ENCODE data around the gene GCDH.

Gene GCDH

DNA sequence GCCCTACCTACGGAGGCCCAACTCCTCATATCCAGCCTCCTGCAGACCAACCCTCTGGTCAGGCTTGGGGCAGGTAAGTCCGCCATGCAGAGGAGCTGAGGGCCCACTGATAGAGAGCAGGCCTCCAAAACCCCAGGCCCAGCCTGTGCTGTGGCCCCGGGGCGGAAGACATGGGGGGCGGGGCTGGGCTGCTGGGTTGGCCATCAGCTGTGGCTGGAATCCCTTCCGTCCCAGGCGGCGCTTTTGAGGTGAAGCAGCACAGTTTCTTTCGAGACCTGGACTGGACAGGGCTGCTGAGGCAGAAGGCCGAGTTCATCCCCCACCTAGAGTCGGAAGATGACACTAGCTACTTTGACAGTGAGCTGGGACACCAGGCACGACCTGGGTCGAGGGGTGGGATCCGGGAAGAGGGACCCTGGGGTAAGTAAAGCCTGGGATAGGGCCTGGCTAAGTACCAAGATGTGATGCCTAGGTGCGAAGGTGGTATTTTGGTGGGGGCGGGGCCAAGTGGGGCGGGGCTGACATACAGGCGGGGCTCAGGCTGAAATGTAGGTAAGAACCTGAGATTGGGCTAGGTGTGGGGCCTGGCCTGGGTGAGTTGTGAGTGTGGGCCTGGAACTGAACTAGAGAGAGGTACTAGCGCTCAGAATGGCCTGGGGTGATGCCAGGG lies 25.1 kb upstream of the GCDH start:
- no peak for DNase-seq (ENCODE audit: insufficient read length, low spot score)
- TF ChIP-seq POLR2A (IDR thresholded peaks at IDR 0.05; ENCODE audit: low read depth, low read length), result no peak
- no peak for FAIRE-seq

DNA sequence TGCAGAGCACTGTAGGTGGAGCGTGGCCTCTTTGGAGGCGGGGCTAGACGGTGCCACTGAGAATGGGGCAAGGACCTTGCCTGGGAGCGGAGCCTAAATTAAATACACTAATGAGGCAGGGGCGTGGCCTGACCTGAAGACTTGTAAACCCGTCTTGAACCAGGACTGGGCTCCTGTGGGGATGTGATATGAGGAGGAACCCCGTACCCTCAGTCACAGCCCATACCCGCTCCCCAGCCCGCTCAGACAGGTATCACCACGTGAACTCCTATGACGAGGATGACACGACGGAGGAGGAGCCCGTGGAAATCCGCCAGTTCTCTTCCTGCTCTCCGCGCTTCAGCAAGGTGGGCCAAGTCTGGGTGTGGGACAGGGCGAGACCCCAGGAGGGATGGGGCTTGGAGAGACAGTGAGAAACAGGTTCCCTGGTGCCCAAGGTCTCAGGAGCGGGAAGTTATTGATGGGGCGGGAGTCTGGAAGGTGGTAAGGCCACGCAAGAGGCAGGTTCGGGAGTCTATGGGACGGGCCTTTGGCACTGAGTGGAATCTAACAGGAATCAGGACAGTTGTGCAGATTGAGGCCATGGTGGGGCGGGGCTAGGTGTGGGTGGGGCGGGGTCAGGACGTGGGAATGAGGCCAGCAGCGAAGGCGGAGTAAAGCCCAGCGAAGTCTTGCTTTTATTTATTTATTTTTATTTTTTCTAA lies 24.4 kb upstream of the GCDH start:
- FAIRE-seq (no peak), DNase-seq (ENCODE audit: insufficient read length, low spot score) (no peak)
- no peak for TF ChIP-seq POLR2A (IDR thresholded peaks at IDR 0.05; ENCODE audit: low read depth, low read length)

DNA sequence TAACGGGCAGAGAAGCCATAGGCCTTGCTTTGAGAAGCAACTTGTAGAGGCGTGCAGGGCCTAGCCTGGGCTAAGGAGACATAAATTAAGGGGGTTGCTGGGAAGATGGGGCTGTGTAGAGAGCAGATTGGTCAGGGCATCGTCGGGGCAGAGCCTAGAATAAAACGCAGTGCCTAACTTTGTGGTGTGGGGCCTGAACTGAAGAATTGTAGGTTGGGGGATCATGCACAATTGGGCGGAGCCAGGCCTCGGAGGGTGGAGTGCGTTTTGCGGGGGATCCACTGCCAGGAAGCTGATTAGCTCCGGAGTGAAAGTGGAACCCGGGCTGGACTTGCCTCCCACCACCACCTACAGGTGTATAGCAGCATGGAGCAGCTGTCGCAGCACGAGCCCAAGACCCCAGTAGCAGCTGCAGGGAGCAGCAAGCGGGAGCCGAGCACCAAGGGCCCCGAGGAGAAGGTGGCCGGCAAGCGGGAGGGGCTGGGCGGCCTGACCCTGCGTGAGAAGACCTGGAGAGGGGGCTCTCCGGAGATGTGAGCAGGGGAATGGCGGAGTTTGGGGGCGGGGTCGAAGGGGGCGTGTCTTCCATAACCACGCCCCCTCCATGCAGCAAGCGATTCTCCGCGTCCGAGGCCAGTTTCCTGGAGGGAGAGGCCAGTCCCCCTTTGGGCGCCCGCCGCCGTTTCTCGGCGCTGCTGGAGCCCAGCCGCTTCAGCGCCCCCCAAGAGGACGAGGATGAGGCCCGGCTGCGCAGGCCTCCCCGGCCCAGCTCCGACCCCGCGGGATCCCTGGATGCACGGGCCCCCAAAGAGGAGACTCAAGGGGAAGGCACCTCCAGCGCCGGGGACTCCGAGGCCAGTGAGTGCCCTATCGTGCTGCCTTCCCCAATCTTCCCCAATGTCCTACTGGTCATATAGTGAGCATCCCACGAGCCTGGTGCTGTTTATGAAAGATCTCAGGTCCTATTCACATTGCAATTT lies 23.6 kb upstream of the GCDH start:
- DNase-seq (ENCODE audit: insufficient read length, low spot score), result peak; percentile 67
- TF ChIP-seq POLR2A (IDR thresholded peaks at IDR 0.05; ENCODE audit: low read depth, low read length), result no peak
- FAIRE-seq, result no peak

DNA sequence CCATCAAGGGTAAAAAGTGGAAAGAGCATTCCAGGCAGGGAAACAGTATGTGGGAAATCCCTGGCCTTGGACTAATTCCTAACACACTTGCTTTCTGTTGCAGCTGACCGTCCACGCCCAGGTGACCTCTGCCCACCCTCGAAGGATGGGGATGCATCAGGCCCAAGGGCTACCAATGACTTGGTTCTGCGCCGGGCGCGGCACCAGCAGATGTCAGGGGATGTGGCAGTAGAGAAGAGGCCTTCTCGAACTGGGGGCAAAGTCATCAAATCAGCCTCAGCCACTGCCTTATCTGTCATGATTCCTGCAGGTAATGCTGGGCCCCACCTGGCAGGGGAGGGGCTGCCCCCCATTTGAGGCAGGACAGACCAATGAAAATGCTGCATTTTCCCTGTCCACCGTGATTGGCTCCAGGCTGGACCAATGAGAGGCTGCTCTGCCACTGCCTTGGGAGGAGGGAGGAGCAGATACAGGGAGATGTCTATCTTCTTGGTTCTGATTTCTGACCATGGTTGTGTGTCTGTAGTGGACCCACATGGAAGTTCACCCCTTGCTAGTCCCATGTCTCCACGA lies 22.3 kb upstream of the GCDH start:
- FAIRE-seq (no peak), DNase-seq (ENCODE audit: insufficient read length, low spot score) (no peak)
- no peak for TF ChIP-seq POLR2A (IDR thresholded peaks at IDR 0.05; ENCODE audit: low read depth, low read length)

DNA sequence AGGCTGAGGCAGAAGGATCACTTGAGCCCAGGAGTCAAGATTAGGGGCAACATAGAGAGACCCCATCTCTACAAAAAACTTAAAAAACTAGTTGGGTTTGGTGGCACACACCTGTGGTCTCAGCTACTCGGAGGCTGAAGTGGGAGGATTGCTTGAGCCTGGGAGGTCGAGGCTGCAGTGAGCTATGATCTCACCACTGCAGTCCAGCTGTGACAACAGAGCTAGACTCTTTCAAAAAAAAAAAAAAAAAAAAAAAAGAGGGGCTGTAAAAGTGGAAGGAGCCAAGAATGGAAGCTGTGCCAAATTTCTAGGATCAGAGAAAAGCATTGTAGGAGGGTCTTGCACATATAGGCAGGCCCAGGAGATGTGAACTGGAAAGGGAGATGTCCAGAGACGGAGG lies 19.3 kb upstream of the GCDH start:
- TF ChIP-seq POLR2A (IDR thresholded peaks at IDR 0.05; ENCODE audit: low read depth, low read length), result no peak
- FAIRE-seq (no peak), DNase-seq (ENCODE audit: insufficient read length, low spot score) (no peak)

DNA sequence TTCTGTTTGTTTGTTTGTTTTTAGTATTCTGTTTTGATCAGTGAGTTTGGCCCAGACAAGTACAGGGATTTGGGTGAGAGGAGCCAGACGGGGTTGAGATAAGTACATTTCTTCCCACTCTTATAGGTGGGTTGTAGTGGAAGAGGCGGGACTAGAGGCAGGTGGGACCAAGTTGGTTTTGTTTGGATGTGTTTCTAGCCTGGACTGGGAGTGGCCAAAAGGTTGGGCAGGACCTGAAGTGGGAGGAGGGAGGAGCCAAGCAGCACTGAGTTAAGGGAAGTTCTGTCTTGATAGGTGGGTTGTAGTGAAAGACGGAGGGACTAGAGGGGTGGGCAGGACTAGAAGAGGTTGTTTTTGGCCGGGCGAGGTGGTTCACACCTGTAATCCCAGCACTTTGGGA lies 18.7 kb upstream of the GCDH start:
- DNase-seq (ENCODE audit: insufficient read length, low spot score) (no peak), FAIRE-seq (no peak)
- no peak for TF ChIP-seq POLR2A (IDR thresholded peaks at IDR 0.05; ENCODE audit: low read depth, low read length)

DNA sequence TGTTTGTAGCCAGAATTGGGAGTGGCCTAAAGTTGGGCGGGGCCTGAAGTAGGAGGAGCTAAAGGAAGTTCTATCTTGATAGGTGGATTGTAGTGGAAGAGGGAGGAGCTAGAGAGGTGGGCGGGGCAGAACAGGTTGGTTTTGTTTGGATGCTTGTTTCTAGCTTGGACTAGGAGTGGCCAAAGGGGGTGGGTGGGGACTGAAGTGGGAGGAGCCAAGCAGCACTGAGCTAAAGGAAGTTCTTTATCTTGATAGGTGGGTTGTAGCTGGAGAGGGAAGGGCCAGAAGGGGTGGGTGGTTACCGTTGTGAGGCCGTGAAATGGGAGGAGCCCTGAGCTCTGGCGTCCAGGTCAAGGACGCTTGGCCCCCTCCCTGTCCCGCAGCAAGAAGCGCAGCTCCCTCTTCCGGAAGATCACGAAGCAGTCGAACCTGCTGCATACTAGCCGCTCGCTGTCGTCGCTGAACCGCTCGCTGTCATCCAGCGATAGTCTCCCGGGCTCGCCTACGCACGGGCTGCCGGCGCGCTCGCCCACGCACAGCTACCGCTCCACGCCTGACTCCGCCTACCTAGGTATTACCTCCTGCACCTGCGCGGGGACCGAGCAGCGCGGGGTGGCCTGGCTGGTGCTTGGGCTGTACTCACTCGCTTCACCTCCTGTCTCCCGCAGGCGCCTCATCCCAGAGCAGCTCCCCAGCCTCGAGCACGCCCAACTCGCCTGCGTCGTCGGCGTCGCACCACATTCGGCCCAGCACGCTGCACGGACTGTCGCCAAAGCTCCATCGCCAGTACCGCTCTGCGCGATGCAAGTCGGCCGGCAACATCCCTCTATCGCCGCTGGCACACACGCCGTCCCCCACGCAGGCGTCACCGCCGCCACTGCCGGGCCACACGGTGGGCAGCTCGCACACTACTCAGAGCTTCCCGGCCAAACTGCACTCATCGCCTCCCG lies 17.7 kb upstream of the GCDH start:
- DNase-seq (ENCODE audit: insufficient read length, low spot score) (peak; percentile 63), FAIRE-seq (no peak)
- TF ChIP-seq POLR2A (IDR thresholded peaks at IDR 0.05; ENCODE audit: low read depth, low read length), result no peak

DNA sequence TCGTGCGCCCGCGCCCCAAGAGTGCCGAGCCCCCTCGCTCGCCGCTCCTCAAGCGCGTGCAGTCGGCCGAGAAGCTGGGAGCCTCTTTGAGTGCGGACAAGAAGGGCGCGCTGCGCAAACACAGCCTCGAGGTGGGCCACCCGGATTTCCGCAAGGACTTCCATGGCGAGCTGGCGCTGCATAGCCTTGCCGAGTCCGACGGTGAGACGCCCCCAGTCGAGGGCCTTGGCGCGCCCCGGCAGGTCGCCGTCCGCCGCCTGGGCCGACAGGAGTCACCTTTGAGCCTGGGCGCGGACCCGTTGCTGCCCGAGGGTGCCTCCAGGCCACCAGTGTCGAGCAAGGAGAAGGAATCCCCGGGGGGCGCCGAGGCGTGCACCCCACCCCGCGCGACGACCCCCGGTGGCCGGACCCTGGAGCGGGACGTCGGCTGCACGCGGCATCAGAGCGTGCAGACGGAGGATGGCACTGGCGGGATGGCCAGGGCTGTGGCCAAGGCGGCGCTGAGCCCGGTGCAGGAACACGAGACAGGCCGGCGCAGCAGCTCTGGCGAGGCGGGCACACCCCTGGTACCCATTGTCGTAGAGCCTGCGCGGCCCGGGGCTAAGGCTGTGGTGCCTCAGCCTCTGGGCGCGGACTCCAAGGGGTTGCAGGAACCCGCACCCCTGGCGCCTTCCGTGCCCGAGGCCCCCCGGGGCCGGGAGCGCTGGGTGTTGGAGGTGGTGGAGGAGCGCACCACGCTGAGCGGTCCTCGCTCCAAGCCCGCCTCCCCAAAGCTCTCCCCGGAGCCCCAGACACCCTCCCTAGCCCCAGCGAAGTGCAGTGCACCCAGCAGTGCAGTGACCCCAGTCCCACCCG lies 16.8 kb upstream of the GCDH start:
- no peak for TF ChIP-seq POLR2A (IDR thresholded peaks at IDR 0.05; ENCODE audit: low read depth, low read length)
- FAIRE-seq, result no peak
- no peak for DNase-seq (ENCODE audit: insufficient read length, low spot score)

DNA sequence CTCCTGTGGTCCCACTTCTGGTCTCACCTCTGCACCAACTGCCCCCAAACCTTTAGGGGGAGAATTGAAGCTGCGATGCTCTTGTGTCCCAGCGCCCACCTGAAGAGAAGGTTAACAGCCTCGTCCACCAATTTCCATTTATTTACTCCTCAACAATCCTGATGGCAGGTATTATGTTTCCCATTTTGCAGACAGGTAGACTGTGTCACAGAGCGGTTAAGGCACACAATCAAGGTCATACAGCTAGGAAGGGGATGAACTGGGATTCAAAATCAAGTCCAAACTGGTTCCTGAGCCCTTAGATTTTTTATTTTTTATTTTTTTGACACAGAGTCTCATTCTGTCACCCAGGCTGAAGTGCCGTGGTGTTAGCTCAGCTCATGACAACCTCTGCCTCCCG lies 15.9 kb upstream of the GCDH start:
- no peak for TF ChIP-seq POLR2A (IDR thresholded peaks at IDR 0.05; ENCODE audit: low read depth, low read length)
- FAIRE-seq (no peak), DNase-seq (ENCODE audit: insufficient read length, low spot score) (no peak)

DNA sequence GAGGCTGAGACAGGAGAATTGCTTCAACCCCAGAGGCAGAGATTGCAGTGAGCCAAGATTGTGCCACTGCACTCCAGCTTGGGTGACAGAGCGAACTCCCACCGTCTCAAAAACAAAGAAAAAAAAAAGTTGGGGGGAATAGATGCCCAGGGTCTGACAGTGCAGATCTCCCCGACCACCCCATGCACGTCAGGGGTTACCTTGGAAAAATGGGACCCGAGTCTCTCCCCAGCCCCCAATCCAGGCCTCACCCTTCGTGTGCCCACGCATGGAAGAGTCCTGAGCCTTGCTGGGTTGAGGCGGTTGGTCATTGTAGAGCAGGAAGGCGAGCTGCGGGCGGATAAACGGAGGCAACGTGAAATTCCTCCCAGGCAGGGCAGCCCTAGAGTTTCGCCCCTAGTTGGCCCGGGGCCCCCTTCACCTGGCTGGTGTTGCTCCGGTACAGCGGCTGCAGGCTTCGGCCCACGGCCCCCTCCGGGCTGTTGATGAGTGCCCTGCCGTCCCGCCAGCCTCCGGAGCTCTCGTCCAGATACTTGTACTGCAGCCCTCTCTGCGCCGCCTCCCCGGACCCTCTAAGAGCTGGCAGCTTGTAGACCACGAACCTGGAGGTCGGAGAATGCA lies 10.3 kb upstream of the GCDH start:
- TF ChIP-seq POLR2A (IDR thresholded peaks at IDR 0.05; ENCODE audit: low read depth, low read length), result no peak
- FAIRE-seq (no peak), DNase-seq (ENCODE audit: insufficient read length, low spot score) (peak; percentile 52)

DNA sequence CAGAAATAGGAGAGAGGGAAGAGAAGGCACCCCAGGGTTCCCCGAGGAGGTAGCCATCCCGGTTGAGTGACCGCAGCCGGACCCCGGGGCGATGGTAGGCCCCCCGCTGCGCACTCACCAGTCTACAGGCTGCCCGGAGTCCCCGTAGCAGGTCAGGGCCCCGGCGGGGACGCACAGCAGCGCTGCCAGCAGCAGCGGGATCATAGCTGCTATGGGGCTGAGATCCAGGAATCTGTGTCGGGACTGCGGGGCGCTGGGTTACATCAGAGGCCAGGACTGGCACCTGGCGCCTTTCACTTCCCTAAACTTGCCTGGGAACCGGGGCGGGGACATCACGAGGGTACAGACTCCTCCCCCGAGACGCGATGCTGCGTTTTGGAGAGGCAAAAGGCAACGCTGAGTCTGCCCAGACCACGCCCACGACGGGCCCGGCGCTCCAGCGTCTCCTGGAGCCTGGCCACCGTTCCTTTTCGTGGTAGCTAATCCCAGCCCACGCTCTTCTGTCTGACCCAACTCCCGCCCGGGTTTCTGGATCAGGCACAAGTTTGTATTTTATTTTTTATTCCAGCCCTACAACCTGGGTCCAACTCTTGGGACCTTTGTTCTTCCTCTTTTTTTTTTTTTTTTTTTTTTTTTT lies 9.7 kb upstream of the GCDH start, which contains the start of gene DNASE2:
DNASE2 (minus strand) TSS at position 278 of the 637 bp plus-strand sequence; CDS start at position 204, 74 bp downstream.
- peak; percentile 15; the same call in 1 of the 2 replicates for TF ChIP-seq POLR2A (IDR thresholded peaks at IDR 0.05; ENCODE audit: low read depth, low read length)
- peak; percentile 99 for DNase-seq (ENCODE audit: insufficient read length, low spot score)
- peak; percentile 38 for FAIRE-seq
